K562 (cell line): Measurements from ENCODE around the gene STX1B. TPM values are rescaled to one million over a fixed set of nuclear protein-coding genes. Genes with fewer than 3 reads are reported as not detected.

Source experiments
- ARID1B ChIP-seq: fragments of 450-650 bp; IDR thresholded peaks from 2 replicates; pipeline ENCODE4 v1.6.1; 2016; ENCODE audit warnings: antibody characterized with exemption, mild to moderate bottlenecking, inconsistent platforms
- BACH1 ChIP-seq: fragments of 200-800 bp; sonication (Bioruptor generic); IDR thresholded peaks from 2 replicates; pipeline ENCODE4 v1.6.1; 2016; ENCODE audit warnings: missing genetic modification characterization, missing compliant biosample characterization
- BDP1 ChIP-seq: IDR thresholded peaks from 3 replicates; pipeline ENCODE4 v1.6.1; 2011; ENCODE audit not compliant: insufficient read length, insufficient read depth
- CREM ChIP-seq: IDR thresholded peaks from 2 replicates; pipeline ENCODE4 v1.6.1; 2014; ENCODE audit warnings: antibody characterized with exemption, low read depth
- CTBP1 ChIP-seq: fragments of 450-650 bp; IDR thresholded peaks from 2 replicates; pipeline ENCODE4 v1.6.1; 2016; ENCODE audit warnings: borderline replicate concordance
- ELF1 ChIP-seq: fragments of 200-800 bp; sonication (Bioruptor generic); IDR thresholded peaks from 2 replicates; pipeline ENCODE4 v1.6.1; 2016; ENCODE audit warnings: missing genetic modification characterization, missing compliant biosample characterization
- ETV1 ChIP-seq: fragments of 450-650 bp; conservative IDR thresholded peaks from 2 replicates; pipeline ENCODE4 v1.6.1; 2016; ENCODE audit warnings: missing genetic modification characterization, control low read depth, low read depth, missing compliant biosample characterization
- HDAC6 ChIP-seq: IDR thresholded peaks from 2 replicates; pipeline ENCODE4 v1.6.1; 2012; ENCODE audit warnings: low read depth, mild to moderate bottlenecking, control low read depth, inconsistent platforms, low read length, moderate library complexity
- NCOA1 ChIP-seq: fragments of 450-650 bp; IDR thresholded peaks from 2 replicates; pipeline ENCODE4 v1.6.1; 2016; ENCODE audit warnings: low read depth
- PML ChIP-seq: IDR thresholded peaks from 2 replicates; pipeline ENCODE4 v1.6.1; 2012; ENCODE audit warnings: low read length, inconsistent platforms
- POLR2A ChIP-seq: fragments of 450-650 bp; conservative IDR thresholded peaks from 2 replicates; pipeline ENCODE4 v1.6.1; 2016
- SMAD1 ChIP-seq: fragments of 150-350 bp; IDR thresholded peaks from 2 replicates; pipeline ENCODE4 v1.6.1; 2014; ENCODE audit warnings: low read length, low read depth; ENCODE audit not compliant: partially characterized antibody
- SNRNP70 ChIP-seq: fragments of 200-400 bp; formaldehyde crosslinking; optimal IDR thresholded peaks from 2 replicates; pipeline ENCODE3; 2017; ENCODE audit warnings: low read depth, low read length
- ZNF217 ChIP-seq: sonication (generic); formaldehyde crosslinking; IDR thresholded peaks from 2 replicates; pipeline ENCODE4 v1.8.0; 2022; ENCODE audit warnings: mild to moderate bottlenecking, missing genetic modification reagents
- ZNF445 ChIP-seq: fragments of 250-450 bp; sonication (Bioruptor Pico); IDR thresholded peaks from 2 replicates; pipeline ENCODE4 v1.4.0; 2020; ENCODE audit warnings: low read depth, mild to moderate bottlenecking, moderate library complexity
- ZSCAN29 ChIP-seq: fragments of 450-650 bp; IDR thresholded peaks from 2 replicates; pipeline ENCODE4 v1.6.1; 2017
- ZSCAN32 ChIP-seq: fragments of 450-650 bp; formaldehyde crosslinking; IDR thresholded peaks from 2 replicates; pipeline ENCODE4 v1.4.0; 2020; ENCODE audit warnings: mild to moderate bottlenecking, moderate library complexity
- polyA plus RNA-seq, 8 experiments: library from polyadenylated mRNA; depleted of rRNA in 4 of 8; stranded (reverse) in 5 of 8; unstranded in 3 of 8; fragments of >200 nt; fragmentation: Nextera tagmentation in 2 of 8; fragmentation: Illumina TruSeq in 1 of 8; extraction: Ambion mirVana in 2 of 8; extraction: Trizol in 1 of 8; gene quantifications; 2 replicates each; pipeline versions ENCODE4 v1.2.1 to v1.2.3, GENCODE V29; 2011 to 2014; ENCODE audit warnings: inconsistent platforms in 1 of 8, missing spikeins in 1 of 8
- total RNA-seq, 7 experiments: library from RNA; depleted of rRNA in 6 of 7; stranded (reverse); fragments of >200 nt in 6 of 7; fragmentation: Illumina TruSeq in 2 of 7; extraction: Trizol in 2 of 7; gene quantifications; 2 replicates each; pipeline versions ENCODE4 v1.2.1 to v1.2.3, GENCODE V29; 2011 to 2021; ENCODE audit warnings: low replicate concordance in 1 of 7
- TF ChIP-seq, protein P1 (sequence below), 2 experiments: fragments of 450-650 bp; conservative IDR thresholded peaks; 2 replicates each; pipeline ENCODE4 v1.6.1; 2017; ENCODE audit warnings: mild to moderate bottlenecking in 2 of 2, moderate library complexity in 2 of 2
- TF ChIP-seq, protein P2 (sequence below): sonication (generic); formaldehyde crosslinking; IDR thresholded peaks from 2 replicates; pipeline ENCODE4 v1.8.1; 2023; ENCODE audit warnings: missing genetic modification reagents, mild to moderate bottlenecking, borderline replicate concordance
- TF ChIP-seq, protein P3 (sequence below): sonication (generic); formaldehyde crosslinking; IDR thresholded peaks from 2 replicates; pipeline ENCODE4 v1.8.1; 2022; ENCODE audit warnings: missing genetic modification reagents
- TF ChIP-seq, protein P4 (sequence below): IDR thresholded peaks from 2 replicates; pipeline ENCODE4 v1.6.1; 2014; ENCODE audit warnings: antibody characterized with exemption

Gene STX1B
- total and polyA plus RNA-seq, 9 of the 15 experiments (the other 6 are each of a cell fraction or from before 2014, with no cell fraction given): 0.07 to 2.5 (median 0.86) TPM

DNA sequence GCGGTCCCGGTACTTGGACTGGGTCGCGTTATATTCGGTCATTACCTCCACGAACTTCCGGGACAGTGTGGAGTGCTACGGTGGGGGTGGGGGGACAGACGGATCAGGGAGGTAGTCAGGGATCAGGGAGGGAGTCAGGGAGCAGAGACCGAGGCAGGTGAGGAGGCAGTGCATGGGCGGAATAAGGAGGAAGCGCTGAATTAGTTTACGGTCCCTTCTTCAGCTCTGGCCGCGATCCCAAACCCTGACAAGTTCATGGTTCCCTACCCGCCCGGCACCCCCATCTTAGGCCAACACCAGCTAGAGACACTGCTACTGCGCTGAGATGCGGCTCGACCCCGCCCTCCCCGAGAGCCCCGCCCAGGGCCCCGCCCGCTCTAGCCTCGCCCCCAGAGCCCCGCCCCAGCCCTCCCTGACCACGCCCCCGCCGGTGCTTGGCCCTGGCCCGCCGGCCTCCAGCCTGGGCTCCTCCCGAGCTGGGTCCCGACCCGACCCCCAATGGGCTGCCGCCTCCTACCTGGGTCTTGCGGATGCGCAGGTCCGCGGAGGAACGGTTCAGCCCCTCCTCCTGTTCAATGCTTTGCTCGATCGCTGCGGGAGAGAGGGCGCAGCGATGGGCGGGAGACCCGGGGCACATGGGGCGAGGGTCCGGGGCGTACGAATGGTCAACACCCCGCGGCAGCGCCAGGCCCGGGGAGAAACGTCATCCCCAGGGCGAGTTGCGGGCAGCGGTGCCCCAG lies 13.3 kb downstream of the STX1B start (continued):
- TF ChIP-seq ETV1: peak; percentile 77
- TF ChIP-seq POLR2A: peak; percentile 90
- TF ChIP-seq PML: peak; percentile 64; the same call in 1 of the 2 replicates
- TF ChIP-seq, protein P1, sequence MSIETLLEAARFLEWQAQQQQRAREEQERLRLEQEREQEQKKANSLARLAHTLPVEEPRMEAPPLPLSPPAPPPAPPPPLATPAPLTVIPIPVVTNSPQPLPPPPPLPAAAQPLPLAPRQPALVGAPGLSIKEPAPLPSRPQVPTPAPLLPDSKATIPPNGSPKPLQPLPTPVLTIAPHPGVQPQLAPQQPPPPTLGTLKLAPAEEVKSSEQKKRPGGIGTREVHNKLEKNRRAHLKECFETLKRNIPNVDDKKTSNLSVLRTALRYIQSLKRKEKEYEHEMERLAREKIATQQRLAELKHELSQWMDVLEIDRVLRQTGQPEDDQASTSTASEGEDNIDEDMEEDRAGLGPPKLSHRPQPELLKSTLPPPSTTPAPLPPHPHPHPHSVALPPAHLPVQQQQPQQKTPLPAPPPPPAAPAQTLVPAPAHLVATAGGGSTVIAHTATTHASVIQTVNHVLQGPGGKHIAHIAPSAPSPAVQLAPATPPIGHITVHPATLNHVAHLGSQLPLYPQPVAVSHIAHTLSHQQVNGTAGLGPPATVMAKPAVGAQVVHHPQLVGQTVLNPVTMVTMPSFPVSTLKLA (conservative IDR thresholded peaks at IDR 0.05): peak in 1 of 2 experiments; percentile 56; a peak in 1 of 4 replicates
- TF ChIP-seq, protein P2, sequence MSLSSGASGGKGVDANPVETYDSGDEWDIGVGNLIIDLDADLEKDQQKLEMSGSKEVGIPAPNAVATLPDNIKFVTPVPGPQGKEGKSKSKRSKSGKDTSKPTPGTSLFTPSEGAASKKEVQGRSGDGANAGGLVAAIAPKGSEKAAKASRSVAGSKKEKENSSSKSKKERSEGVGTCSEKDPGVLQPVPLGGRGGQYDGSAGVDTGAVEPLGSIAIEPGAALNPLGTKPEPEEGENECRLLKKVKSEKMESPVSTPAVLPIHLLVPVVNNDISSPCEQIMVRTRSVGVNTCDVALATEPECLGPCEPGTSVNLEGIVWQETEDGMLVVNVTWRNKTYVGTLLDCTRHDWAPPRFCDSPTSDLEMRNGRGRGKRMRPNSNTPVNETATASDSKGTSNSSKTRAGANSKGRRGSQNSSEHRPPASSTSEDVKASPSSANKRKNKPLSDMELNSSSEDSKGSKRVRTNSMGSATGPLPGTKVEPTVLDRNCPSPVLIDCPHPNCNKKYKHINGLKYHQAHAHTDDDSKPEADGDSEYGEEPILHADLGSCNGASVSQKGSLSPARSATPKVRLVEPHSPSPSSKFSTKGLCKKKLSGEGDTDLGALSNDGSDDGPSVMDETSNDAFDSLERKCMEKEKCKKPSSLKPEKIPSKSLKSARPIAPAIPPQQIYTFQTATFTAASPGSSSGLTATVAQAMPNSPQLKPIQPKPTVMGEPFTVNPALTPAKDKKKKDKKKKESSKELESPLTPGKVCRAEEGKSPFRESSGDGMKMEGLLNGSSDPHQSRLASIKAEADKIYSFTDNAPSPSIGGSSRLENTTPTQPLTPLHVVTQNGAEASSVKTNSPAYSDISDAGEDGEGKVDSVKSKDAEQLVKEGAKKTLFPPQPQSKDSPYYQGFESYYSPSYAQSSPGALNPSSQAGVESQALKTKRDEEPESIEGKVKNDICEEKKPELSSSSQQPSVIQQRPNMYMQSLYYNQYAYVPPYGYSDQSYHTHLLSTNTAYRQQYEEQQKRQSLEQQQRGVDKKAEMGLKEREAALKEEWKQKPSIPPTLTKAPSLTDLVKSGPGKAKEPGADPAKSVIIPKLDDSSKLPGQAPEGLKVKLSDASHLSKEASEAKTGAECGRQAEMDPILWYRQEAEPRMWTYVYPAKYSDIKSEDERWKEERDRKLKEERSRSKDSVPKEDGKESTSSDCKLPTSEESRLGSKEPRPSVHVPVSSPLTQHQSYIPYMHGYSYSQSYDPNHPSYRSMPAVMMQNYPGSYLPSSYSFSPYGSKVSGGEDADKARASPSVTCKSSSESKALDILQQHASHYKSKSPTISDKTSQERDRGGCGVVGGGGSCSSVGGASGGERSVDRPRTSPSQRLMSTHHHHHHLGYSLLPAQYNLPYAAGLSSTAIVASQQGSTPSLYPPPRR: no peak
- no peak; the same call in 1 of the 2 replicates for TF ChIP-seq ELF1 (tag)
- TF ChIP-seq, protein P3, sequence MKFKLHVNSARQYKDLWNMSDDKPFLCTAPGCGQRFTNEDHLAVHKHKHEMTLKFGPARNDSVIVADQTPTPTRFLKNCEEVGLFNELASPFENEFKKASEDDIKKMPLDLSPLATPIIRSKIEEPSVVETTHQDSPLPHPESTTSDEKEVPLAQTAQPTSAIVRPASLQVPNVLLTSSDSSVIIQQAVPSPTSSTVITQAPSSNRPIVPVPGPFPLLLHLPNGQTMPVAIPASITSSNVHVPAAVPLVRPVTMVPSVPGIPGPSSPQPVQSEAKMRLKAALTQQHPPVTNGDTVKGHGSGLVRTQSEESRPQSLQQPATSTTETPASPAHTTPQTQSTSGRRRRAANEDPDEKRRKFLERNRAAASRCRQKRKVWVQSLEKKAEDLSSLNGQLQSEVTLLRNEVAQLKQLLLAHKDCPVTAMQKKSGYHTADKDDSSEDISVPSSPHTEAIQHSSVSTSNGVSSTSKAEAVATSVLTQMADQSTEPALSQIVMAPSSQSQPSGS (CRISPR knock-in tag): no peak
- no peak for TF ChIP-seq BACH1 (tag)
- TF ChIP-seq HDAC6: no peak
- no peak for TF ChIP-seq SNRNP70
- no peak for TF ChIP-seq NCOA1
- TF ChIP-seq, protein P4, sequence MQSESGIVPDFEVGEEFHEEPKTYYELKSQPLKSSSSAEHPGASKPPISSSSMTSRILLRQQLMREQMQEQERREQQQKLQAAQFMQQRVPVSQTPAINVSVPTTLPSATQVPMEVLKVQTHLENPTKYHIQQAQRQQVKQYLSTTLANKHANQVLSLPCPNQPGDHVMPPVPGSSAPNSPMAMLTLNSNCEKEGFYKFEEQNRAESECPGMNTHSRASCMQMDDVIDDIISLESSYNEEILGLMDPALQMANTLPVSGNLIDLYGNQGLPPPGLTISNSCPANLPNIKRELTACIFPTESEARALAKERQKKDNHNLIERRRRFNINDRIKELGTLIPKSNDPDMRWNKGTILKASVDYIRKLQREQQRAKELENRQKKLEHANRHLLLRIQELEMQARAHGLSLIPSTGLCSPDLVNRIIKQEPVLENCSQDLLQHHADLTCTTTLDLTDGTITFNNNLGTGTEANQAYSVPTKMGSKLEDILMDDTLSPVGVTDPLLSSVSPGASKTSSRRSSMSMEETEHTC: no peak
- TF ChIP-seq CREM: peak; percentile 60
- no peak for TF ChIP-seq ZSCAN32 (CRISPR knock-in tag)
- peak; percentile 18; the same call in 1 of the 2 replicates for TF ChIP-seq CTBP1
- TF ChIP-seq BDP1: no peak
- TF ChIP-seq ZSCAN29: no peak
- TF ChIP-seq ZNF445 (CRISPR knock-in tag): no peak
- peak; percentile 54; the same call in 1 of the 2 replicates for TF ChIP-seq ARID1B
- TF ChIP-seq ZNF217 (CRISPR knock-in tag): no peak
- peak; percentile 67 for TF ChIP-seq SMAD1
